SU-DHL-6 (cell line): ENCODE data around the gene SETMAR.

Experiments
- CTCF ChIP-seq: fragments of 200-600 bp; sonication (generic); IDR thresholded peaks from one replicate; pipeline ENCODE4 v1.5.1; 2017; ENCODE audit warnings: antibody characterized with exemption, mild to moderate bottlenecking, low read length, moderate library complexity; ENCODE audit not compliant: insufficient read depth, poor library complexity, severe bottlenecking
- EZH2phosphoT487 ChIP-seq: fragments of 200-600 bp; sonication (generic), shearing (Covaris generic); conservative IDR thresholded peaks from 2 replicates; pipeline ENCODE4 v1.6.1; 2018; ENCODE audit warnings: mild to moderate bottlenecking, antibody characterized with exemption, low read length, moderate library complexity, mixed read lengths

GRCh38 chr3:4334548-4334947 lies 31.4 kb downstream of the SETMAR start:
- TF ChIP-seq CTCF (no peak), EZH2phosphoT487 (no peak)
